ENCODE results near the gene HHIPL1.

GRCh38 chr14:99598774-99599173, 46.2 kb upstream of the HHIPL1 start:
- no peak for TF ChIP-seq POLR2A (IDR thresholded peaks at IDR 0.05)
- TF ChIP-seq, protein P1, sequence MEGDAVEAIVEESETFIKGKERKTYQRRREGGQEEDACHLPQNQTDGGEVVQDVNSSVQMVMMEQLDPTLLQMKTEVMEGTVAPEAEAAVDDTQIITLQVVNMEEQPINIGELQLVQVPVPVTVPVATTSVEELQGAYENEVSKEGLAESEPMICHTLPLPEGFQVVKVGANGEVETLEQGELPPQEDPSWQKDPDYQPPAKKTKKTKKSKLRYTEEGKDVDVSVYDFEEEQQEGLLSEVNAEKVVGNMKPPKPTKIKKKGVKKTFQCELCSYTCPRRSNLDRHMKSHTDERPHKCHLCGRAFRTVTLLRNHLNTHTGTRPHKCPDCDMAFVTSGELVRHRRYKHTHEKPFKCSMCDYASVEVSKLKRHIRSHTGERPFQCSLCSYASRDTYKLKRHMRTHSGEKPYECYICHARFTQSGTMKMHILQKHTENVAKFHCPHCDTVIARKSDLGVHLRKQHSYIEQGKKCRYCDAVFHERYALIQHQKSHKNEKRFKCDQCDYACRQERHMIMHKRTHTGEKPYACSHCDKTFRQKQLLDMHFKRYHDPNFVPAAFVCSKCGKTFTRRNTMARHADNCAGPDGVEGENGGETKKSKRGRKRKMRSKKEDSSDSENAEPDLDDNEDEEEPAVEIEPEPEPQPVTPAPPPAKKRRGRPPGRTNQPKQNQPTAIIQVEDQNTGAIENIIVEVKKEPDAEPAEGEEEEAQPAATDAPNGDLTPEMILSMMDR (IDR thresholded peaks at IDR 0.05) = no peak

All from suprapubic skin (tissue), 3 donors.